H1 (cell line): Measurements from ENCODE around the gene TRIM62. TPM values are rescaled to one million over a fixed set of nuclear protein-coding genes. Genes with fewer than 3 reads are reported as not detected.

Experiments
- ASH2L ChIP-seq: fragments of 200-600, 300-600 bp; sonication (generic); IDR thresholded peaks from one replicate; pipeline ENCODE4 v1.7.1; 2017; ENCODE audit warnings: low read length
- CHD2 ChIP-seq: IDR thresholded peaks from 2 replicates; pipeline ENCODE4 v1.6.1; 2012; ENCODE audit warnings: low read length, improper control_type of control experiment
- EGR1 ChIP-seq: IDR thresholded peaks from 2 replicates; pipeline ENCODE4 v1.6.1; 2011; ENCODE audit warnings: low read depth, low read length, borderline replicate concordance
- POLR2A ChIP-seq, 2 experiments: IDR thresholded peaks; 1 replicate in 1 of 2; 2 replicates in 1 of 2; pipeline ENCODE4 v1.6.1; 2011; ENCODE audit warnings: low read depth in 2 of 2, low read length in 2 of 2, mild to moderate bottlenecking in 2 of 2; ENCODE audit errors: control extremely low read depth in 1 of 2
- SP1 ChIP-seq: IDR thresholded peaks from 2 replicates; pipeline ENCODE4 v1.6.1; 2011; ENCODE audit warnings: low read depth, low read length
- polyA plus RNA-seq, 7 experiments: library from polyadenylated mRNA; depleted of rRNA in 3 of 7; stranded (reverse) in 5 of 7; unstranded in 2 of 7; fragments of >200 nt in 5 of 7; fragments of 200-250 nt in 2 of 7; gene quantifications; 1 replicate in 5 of 7; 2 replicates in 1 of 7; 4 replicates in 1 of 7; pipeline versions ENCODE4 v1.2.1 to v1.2.3, GENCODE V29; 2011 to 2013; ENCODE audit warnings: missing spikeins in 2 of 7, mixed read lengths in 2 of 7
- total RNA-seq: library from RNA; stranded (reverse); fragmentation: NEBNext Ultra II Directional; extraction: Animal tissue kit (Norgen Biotek cat#: 25700); gene quantifications from 2 replicates; pipeline ENCODE4 v1.2.1, GENCODE V29; 2021

Gene TRIM62
- total and polyA plus RNA-seq, 2 of the 8 experiments (the other 6 are each of a cell fraction or from before 2014, with no cell fraction given), result 6.3 to 10.8 TPM

DNA sequence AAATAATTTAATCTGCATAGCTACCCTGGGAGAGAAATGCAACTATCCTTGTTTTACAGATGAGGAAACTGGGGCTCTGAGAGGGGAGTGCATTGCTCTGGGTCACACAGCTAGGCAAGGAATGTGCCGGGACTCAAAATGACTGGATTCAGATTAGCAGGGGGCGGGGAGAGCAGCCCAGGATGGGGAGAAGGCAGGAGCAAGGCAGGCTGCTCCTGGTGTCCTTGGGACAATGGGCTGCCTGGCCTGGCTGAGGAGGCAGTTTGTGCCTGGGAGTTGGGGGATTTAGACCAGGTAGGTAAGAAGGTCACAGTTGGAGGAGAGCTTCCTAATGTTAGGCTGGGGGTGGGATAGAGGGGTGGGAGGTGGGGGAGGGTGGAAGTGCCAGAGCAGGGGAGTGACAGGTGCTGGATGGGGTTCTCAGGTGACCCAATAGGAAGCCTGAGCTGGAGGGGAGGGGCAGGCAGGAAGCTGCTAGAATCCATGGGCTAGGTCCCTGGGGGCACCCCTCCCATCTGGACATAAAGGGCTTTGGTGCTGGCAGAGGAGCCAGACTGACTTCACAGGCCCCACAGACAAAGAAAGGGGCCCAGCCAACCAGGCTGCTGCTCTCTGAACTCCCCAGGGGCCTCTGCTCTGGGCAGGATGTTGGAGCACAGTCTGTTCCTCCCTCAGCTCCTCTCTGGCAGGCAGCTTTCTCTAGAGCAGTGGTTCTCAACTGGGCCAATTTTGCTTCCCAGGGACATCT is 29.0 kb downstream of the TRIM62 start (continued):
- TF ChIP-seq SP1 (0 out of 2 replicates have a peak, but pooled peaks have one; percentile 29), ASH2L (no peak), EGR1 (no peak), POLR2A (IDR thresholded peaks at IDR 0.05; ENCODE audit: control extremely low read depth in 1 of 2, low read depth in 2 of 2, low read length in 2 of 2) (no peak; a peak in 1 of 3 replicates), CHD2 (0 out of 2 replicates have a peak, but pooled peaks have one; percentile 22)
